Left renal pelvis (tissue), 4 donors: ENCODE data around the gene COX7A2L. TPM values are rescaled to one million over a fixed set of nuclear protein-coding genes. Genes with fewer than 3 reads are reported as not detected.
"Not testable (repeated sequence)": the region's sequence is repeated elsewhere in the genome, so short reads cannot be mapped to it uniquely, and the experiment has no call there.

ENCODE experiments used
- DNase-seq, 4 donors: peaks; one replicate each; pipeline ENCODE4 v3.0.0-alpha.2; 2013; ENCODE audit warnings: low read depth in 4 of 4, low spot score in 3 of 4
- polyA plus RNA-seq, 4 donors: library from polyadenylated mRNA; unstranded; fragments of 120-200 nt; gene quantifications; one replicate each; pipeline ENCODE4 v1.2.1, GENCODE V29; 2013; ENCODE audit not compliant: insufficient read length in 4 of 4

Gene COX7A2L
- polyA plus RNA-seq, 4 donors: 157 to 198 (median 175) TPM

DNA sequence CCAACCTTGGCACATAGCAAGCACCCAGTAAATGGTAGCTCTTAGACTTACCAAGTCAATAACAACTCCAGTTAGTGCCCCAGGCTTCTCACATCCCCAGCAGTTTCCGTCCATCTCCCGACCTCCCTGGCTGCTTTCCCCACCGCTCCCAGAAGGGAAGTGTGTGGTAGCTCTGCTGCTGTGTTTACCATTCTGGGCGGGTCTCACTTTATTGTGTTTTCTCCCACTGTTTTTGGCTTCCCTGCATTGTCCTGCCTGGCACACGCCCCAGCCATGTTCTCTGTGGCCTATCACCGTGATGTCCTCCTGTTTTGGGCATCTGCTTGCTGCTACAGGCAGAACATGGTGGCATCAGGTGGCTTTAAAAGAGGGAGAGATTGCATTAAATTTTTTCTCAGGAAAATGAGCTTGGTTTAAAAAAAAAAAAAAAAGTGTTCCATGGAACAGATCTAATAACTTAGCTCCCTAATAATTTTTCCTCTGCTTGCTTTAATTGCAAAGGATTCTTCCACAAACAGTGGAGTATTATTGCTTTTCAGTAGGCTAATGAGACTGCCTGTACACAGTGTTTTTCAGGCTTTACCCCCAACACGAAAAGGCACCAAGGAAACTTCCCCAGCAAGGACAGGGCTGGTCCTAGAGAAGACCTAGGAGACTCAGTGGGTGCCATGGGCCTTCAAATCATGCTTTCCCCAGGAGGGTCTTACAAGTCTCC, 8.0 kb upstream of the COX7A2L start:
- no peak for DNase-seq

GRCh38 chr2:42367835-42368234, 6.8 kb upstream of the COX7A2L start:
- DNase-seq: no peak

- no peak for DNase-seq
Observed at GRCh38 chr2:42366411-42366810, 5.4 kb upstream of the COX7A2L start.

DNA sequence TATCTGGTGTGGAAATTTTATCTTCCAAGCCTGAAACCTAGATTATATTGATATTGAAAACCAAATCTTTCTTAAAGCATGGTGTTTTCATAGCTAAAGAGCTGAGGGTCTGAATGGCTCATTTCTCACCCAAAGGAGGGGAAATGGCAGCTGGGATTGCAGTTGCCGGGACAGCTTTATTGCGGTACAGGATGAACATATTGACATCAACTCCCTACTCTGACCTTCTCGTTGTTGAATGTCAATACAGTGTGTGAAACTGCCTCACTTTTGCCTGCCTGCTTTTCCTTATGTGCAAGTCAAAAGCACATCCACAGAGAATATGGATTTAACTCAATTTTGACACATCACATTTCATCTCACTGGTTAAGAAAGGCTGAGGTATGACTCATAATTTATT, 3.6 kb upstream of the COX7A2L start:
- DNase-seq: no peak

GRCh38 chr2:42363413-42363812, 2.4 kb upstream of the COX7A2L start:
- DNase-seq: no peak

DNA sequence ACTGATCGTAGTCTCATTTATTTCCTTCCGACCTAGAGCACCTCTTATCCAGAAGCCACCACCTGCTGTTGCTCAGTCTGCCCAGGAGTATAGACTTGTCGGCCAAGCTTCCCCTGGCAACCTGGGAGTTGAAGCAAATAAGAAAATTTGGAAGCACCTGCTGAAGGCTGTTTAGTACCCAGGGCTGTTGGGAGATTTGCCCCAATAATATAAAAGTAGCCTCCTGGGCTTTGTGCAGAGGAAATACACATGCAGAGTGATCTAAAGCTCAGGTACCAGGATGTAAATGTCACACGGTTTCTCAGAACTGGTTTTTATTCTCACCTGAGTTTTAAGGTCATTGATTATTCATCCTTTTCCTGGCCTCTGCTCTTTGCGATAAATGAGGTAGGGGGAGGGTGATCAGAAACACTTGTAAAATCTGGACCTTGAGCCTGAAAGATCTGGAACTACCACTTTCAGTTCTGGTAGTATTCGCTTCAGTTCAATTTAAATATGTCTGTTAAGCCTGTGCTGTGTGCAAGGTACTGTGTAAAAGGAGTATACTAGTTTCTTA, 789 bp upstream of the COX7A2L start:
- DNase-seq: no peak

DNA sequence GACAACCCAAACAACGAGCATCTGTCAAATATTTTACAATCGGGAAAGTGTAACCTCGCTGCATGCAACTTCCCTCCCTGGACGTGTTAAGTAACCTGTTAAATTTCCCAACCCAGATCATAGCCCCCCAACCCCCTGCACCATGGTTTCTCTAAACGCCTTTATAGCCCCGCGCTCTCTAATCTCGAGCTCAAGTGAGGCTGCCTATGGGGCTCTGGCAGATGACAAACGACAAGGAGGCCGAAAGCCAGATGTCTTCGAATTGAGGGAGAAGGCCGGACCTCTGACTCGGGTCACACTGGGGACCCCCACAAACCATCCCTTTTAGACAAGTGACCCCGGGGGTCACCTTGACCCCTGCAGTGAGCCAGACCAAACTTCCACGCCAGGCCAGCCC, 526 bp downstream of the COX7A2L start:
- no peak for DNase-seq

DNA sequence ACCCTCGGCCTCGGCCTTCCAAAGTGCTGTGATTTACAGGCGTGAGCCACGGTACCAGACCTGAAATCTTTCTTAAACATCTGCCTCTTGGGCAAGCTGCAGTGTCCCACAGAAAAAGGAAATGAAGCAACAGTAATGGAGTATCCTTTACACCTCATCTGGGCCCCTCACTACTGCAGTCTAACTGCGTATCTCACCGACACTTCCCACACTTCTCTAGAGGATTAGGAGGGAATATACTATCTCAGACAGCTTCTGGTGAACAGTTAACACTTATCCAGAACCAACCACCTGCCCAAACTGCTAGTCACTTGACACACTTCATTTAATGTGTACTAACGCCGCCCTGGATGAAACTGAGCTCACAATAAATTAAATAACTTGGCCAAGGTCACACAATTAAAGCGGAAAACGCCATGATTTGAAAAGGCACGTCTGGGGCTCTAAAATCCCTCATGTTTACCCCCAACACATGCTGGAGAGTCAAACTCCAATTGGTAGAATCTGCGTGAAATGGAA, 993 bp downstream of the COX7A2L start:
- no peak for DNase-seq

DNA sequence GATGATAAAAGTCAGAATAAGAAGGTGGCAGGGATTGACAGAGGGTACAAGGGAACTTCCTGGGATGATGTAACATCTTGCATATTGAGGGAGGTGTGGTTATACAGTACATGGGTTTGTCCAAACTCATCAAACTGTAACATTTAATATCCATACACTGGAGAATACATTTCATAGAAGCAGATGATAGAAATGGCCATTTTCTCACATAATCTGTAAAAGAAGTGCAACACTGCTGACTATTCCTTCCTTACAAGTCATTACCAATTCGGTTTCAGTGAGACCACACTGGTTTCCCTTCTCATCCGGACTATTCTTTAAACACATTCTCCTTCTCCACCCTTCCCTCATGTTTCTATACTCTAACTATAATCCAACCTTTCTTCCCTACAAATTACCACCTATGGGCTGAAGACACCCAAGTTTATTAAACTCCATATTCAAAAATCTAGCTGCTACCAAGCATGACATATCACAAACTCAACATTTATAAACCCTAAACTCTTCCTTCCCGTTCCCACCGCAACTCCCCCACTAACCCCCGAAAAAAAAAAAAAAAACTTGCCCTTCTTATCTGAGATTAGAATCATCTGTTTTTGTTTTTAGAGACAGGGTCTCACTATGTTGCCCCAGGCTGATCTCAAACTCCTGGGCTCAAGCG, 1.6 kb downstream of the COX7A2L start:
- no peak for DNase-seq

GRCh38 chr2:42353792-42354429, 7.1 kb downstream of the COX7A2L start:
- no peak for DNase-seq

DNA sequence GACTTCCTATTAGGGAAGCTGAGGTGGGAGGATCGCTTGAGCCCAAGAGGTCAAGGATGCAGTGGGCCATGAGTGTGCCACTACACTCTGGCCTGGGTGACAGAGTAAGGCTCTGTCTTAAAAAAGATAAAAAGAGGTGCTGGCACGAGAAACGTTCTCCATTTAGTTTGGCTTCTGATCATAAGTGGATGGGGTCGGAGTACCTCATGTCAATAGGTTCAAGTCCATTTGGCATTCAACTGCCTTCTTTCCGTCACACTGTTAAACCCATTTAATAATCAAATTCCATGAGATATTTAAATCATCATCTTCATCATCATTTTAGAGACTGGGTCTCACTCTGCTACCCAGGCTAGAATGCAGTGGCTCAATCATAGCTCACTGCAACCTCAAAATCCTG, 9.2 kb downstream of the COX7A2L start:
- DNase-seq: no peak

DNA sequence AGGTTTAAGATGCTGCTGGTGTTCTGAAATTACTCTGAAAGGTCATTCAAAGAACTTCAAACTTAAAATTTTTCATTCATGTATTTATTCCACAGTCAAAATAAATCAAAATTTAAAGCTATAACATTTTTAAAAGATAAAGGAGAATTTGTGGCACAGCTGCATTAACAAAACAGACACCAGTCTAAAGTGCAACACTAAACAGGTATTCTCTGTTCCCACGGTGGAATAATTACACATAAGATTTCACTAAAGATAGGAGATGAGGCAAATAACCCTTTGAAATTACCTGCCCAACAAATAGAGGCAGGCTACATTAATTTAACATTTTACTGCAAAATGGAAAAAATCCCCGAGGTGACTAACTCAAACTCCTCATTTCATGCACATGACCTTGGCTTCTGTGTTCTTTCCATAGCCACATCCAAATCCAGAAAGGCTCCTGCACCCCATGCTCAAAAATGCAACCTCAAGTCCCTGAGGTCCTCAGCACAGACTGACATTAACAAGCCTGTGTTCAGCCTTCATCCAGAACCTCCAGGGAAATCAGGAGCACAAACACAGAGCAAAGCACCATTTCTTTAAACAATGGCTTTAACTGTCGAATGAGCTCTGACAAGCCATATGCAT, 10.5 kb downstream of the COX7A2L start:
- DNase-seq: no peak

DNA sequence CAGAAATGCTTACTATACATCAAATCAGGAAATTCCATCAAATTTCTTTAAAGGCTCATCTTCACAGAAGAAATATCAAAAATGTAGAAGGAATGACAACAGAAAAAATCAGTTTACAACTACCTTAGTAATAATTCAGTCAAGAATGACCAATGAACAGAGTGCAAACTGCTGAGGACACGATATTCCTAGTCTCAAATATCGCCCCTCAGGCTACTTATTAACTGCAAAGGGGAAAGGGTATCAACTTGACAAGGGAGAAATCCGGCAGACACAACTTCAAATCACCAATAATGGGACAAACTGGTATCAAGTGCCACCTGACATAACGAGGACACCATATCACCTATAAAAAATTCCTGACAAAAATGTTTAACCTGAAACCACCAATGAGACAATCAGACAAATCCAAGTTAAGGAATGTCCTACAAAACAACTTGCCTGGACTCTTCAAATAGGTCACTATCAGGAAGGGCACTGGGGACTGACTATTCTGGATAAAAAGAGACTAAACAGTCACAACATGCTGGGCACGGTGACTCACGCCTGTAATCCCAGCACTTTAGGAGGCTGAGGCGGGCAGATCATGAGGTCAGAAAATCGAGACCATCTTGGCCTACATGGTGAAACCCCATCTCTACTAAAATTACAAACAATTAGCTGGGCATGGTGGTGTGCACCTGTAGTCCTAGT, 12.8 kb downstream of the COX7A2L start:
- no peak for DNase-seq

DNA sequence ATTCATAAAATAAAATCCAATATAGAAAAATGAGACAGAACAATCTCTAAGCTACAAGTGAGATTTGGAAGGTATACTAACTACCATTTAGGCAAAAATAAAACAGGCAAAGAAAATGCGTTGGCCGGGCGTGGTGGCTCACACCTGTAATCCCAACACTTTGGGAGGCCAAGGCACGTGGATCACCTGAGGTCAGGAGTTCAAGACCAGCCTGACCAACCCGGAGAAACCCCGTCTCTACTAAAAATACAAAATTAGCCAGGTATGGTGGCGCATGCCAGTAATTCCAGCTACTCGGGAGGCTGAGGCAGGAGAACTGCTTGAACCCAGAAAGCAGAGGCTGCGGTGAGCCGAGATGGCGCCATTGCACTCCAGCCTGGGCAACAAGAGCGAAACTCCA, 13.5 kb downstream of the COX7A2L start:
- DNase-seq: not testable (repeated sequence)

DNA sequence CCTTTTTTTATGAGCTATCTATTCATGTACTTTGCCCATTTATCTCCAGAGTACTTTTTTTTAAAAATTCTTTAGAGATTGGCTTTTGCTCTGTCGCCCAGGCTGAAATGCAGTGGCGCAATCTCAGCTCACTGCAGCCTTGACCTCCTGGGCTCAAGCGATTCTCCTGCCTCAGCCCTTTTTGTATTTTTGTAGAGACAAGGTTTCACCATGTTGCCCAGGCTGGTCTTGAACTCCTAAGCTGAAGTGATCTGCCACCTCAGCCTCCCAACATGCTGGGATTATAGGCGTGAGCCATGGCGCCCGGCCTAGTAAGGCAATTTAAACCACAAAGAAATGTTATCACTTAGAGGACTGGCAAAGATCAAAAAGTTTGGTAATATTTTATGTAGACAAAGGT, 14.2 kb downstream of the COX7A2L start:
- DNase-seq: not testable (repeated sequence)

- DNase-seq: no peak
Observed at GRCh38 chr2:42345986-42346385, 15.0 kb downstream of the COX7A2L start.

GRCh38 chr2:42342795-42343241, 18.2 kb downstream of the COX7A2L start:
- DNase-seq: no peak

DNA sequence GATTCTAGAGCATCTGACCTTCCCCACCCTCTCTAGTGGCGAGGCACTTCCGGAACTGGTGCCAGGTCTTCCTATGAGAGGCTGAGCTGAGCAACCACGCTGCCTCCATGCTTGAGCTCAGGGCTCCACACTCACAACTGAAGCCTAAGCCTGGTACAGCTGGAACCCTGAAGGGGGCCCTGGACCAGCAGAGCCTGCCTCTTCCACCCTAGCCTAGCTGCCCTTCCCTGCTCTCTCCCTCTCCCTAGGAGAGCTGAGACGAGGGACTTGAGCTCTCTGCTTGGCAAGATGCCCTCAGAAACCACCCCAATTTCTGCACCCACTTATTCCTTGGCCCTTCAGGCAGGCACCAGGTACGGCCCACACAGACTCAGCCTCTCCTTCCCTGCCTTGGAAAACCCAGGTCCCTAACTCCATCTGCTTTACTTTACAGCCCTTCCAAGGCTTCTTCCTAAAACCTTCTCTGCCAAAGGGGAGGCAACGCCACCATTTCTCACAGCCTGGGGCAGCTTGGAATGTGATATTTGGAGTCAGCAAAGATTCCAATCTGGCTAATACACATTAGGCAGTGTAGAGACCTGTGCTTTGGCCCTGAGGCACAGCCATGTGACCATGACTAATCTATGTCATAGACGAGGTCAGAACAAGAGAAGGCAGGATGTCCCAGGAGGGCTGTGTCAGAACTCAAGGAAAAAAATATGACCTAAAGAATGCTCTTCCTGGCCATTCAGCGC, 18.8 kb downstream of the COX7A2L start:
- DNase-seq: no peak

GRCh38 chr2:42340938-42341636, 19.9 kb downstream of the COX7A2L start:
- DNase-seq: no peak
